ENCODE data around the gene TEKT5.
"Not testable (repeated sequence)": the region's sequence is repeated elsewhere in the genome, so short reads cannot be mapped to it uniquely, and the experiment has no call there.

TEKT5 gene

DNA sequence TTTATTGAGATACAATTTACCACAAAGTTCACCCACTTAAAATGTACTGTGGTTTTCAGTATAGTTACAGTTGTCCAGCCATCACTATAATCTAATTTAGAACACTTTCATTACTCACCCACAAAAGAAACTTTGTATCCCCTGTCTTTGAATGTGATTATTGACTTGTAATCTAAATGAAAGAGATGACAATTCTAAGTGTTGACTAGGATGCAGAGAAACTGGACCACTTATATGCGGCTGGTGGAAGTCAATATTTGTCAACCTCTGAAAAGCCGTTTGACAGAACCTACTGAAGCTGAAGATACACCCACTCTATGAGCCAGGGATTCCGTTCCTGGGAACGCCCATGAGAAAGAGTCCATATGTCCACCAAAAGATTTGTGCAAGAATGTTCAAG lies 36.8 kb downstream of the TEKT5 start:
- DNase-seq = no peak

DNA sequence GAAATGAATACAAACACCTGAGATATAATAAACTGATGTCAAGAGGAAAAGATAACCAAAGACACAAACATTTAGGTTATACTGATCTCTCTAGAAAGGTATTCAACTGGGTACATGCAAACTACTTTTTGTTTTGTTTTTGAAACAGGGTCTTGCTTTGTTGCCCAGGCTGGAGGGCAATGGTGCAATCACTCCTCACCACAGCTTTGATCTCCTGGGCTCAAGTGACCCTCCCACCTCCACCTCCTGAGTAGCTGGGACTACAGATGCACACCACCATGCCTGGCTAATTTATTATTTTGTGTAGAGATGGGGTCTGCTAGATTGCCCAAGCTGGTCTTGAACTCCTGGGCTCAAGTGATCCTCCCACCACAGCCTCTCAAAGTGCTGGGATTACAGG lies 38.1 kb downstream of the TEKT5 start:
- DNase-seq = no peak

DNA sequence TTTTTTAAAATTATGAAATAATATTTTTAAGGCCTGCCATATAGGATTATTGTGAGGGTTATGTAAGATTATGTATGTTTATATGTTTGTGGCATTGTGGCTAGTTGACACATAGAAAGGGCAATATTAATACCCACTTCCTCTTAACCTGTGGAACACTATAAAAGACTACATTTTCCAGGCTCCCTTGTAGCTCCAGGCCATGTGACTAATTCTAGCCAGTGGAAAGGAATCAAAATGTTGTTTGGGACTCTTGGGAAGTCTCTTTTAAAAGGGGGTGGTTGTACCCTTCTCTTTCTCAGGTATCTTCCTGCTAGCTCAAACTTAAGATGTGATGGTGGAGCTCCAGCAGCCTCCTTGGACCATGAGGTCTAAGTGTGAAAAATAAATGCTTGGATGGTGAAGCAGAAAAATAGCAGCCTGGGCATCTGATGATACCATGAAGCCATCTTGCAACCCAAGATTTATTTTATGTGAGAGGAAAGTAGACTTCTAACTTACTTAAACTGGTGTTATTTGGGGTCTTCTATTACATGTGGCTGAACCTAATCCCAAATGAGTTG lies 39.2 kb downstream of the TEKT5 start:
- DNase-seq = no peak

DNA sequence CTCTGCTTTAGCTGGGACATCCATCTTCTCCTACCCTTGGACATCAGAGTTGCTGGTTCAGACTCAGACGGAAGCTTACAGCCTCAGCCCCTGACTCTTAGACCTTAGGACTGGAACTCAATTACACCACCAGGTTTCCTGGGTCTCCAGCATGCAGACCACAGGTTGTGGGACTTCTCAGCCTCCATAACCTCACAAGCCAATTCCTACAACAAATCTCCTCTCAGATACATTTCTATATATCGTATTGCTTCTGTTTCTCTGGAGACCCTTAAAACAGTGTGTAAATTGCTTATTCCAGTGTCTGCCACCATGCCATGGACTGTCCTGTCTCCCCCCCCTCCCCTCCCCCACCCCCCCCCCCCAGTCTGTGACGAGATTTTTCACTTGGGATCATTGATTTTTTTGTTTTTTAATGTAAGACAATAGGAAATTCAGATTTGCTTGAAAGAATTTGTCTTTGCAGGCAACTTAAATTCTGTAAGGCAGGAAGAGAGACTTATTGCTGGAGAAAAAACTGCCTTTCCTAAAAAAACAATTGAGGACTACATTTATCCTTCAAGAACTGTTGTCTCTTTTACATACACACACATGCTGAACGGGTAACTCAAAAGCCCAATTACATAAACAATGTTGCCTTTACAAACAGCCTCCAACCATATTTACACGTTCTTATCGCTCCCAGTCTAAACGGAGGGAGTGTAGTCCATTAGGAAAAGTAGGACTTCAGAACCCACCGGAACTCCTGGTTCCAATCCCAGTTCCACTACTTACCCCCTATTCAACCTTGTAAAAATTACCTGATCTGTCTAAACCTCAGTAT lies 39.9 kb downstream of the TEKT5 start:
- DNase-seq = no peak

DNA sequence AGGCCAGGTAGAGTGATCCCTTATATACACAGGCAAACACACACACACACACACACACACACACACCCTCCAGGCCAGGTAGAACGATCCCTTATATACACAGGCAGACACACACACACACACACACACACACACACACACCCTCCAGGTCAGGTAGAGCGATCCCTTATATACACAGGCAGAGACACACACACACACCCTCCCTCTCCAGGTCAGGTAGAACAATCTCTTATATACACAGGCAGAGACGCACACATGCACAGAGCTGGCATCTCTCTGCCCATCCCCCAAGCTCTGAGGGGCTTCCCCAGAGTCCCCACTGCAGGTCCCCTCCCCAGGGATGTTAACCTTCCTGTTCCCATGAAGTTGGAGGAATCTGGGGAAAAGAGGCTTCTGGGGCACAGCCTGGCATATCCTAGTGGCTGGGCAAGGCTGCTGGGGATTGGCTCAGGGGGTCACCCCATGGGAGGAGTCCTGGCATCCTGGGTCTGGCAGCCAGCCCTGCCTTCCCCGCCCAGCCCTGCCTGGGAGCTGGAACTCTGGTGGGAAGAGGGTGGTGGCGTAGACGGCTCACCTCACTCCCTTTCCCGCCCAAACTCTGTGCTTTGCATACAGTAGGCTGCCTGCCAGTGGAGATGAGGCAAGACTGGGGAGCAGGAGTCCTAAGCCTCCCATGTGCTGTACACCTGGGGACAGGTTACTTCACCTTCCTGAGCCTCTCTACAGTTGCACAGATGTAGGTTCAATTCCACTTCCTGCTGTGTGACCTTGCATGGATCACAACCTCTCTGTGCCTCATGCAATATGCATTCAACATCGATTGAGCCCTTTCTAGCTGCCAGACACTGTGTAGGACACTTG lies 41.8 kb downstream of the TEKT5 start:
- peak in 1 of 2 experiments; percentile 21 for DNase-seq

DNA sequence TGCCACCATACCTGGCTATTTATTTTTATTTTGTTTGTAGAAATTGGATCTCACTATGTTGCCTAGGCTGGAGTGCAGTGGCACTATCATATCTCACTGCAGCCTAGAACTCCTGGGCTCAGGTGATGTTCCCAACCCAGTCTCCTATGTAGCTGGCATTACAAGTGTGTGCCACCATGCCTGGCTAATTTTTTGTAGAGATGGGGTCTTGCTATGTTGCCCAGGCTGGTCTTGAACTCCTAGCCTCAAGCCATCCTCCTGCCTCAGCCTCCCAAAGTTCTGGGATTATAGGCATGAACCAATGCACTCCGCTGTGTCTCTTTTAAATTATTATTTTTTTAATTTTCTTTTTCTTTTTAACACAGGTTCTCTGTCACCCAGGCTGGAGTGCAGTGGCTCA lies 45.6 kb downstream of the TEKT5 start:
- not testable (repeated sequence) for DNase-seq

DNA sequence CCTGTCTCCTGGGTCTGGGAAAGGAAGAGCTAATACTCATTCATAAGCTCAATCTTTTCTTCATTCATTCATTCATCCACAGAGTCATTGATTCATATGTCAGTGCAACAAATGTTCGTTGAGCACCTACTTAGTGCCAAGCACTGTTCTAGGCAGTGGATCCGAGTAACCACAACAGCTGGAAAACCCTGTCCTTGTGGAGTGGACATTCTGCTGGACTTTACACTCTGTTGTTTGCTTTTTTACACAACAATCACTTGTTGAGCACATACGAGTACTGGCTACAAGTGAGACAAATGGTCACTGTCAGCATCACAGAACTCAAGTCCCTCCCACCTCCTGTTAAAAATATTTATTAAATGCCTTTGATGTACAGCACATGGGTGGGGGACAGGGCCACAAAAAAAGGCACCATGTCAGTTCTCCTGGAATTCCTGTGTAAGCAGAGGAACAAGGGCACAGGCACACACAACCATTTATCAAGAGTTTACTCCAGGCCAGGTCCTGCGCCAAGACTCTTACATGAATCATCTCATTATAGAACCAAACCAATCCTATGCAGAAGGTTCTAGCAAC lies 46.9 kb downstream of the TEKT5 start:
- no peak for DNase-seq

DNA sequence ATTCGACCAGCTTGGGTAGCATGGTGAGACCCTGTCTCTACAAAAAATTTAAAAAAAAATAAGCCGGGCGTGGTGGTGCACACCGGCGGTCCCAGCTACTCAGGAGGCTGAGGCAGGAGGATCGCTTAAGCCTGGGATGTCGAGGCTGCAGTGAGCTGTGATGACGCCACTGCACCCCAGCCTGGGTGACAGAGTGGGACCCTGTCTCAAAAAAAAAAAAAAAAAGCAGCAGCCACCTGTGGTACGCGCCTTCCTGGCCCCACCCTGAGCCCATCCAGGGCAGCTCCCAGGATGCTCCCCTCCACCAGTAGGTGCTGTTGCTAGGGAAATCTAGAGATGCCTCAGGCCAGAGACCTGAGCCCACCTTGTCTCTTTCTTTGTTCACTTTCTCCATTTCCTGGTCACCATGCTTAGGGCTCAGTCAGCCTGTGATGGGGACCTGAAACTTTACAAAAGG lies 47.4 kb downstream of the TEKT5 start:
- no peak for DNase-seq

DNA sequence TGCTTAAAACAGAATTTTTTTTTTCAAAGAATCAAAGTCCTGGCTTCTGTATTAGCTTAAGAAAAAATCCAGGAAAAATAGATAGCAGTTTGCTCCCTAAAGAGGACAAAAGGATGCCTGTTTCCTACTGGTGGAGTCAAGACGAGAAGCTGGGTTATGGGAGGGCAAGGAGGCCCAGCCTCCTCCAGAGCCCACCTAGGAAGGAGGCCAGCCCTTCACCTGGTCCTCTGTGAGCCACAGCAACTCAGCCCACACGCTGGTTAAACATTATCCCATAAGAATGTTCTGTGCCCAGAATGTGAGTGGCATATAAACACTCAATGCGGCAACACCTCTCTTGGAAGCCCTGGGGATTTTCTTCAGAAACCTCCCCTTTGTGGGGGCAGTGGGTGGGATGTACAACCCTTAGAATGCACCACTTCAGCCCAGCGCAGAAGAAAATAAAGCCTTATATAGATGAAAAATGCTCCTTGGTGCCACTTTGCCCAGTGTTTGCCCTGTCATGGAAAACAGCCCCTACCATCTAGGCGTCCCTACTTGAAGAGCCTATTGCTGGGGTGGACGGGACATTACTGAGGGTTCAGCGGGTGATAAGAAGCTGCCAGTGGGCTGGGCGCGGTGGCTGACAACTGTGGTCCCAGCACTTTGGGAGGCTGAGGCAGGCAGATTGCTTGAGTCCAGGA lies 48.0 kb downstream of the TEKT5 start:
- no peak for DNase-seq

DNA sequence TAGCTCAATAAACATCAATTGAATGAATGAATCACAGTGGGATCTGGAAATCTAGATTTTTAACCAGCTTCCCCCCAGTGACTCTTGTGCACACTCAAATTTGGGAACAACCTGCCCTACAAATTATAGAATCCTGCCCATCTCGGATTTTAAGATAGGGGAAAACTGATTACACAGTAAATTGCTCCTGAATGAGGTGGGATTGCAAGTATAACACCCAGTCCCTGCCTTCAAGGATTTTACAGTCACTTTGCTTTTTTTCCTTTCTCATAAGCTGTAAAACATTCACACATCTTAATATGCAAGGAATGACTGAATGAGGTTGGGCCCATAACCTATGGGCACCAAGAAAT lies 48.5 kb downstream of the TEKT5 start:
- DNase-seq = no peak

DNA sequence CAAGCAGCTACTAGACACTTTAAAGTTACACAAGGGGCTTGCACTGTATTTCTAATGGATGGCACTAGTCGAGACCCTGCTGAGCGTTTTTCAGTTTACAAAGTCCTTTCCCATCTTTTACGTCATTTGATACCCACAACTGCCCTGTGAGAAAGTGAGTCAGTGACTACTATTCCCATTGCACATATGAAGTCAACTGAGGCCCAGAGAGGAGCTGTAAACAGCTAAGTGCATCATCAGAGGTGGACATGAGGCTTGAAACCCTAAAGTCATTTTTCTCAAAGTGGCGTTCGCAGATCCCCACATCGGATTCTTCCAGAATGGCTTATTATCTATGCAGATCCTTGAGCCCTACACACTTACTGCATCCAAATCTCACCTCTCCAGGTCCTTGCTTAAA lies 50.6 kb downstream of the TEKT5 start:
- no peak for DNase-seq

DNA sequence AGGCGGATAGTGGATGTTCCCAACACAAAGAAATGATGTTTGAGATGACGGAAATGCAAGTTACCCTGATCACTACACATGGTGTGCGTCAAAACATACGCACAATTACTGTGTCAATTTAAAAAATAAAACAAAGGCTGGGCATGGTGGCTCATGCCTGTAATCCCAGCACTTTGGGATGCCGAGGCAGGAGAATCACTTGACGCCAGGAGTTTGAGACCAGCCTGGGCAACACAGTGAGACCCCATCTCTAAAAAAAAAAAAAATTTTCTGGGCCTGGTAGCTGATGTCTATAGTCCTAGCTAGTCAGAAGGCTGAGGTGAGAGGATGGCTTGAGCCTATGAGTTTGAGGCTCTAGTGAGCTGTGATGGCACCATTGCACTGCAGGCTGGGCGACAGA lies 51.8 kb downstream of the TEKT5 start:
- DNase-seq = no peak

DNA sequence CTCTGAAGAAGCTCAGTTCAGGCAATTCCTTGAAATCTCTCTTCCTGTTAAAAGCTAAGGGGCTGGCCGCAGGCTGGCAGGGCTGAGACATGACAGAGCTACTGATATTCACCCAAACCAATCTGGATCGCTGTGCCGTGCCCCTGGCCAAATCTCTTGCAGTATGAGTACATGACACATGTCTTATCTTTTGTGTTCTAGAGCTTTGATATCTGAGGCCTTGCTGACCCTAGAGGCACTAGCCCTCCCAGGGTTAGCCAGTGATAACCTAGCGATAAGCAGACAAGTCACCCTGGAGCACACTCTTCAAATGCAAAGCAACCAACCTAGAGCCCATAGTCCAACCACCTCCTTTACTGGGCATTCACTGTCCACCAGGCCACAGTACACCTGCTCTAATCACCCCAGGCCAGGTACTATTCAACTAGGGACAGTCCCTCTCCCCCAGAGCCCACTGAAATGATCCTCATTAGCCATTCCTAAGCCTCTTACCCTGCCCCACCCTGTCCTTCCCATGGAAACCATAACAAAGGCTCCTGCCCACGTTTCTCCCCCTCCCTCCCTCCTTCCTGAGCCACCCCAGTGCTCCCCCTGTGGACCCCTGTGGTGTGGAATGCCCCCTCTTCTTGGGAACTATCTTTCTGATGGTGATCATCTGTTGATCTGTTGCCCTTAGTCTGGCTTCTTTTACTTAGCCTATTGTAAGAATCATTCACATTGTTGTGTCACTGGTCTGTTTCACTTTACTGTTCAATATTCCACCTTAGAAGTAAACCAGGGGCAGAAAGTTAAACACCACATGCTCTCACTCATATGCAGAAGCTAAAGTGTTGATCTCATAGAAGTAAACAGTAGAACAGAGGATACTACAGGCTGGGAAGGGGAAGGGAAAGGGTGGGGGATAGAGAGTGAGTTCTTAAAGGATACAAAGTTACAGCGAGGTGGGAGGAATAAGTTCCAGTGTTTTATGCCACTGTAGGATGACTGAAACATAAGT lies 52.5 kb downstream of the TEKT5 start:
- DNase-seq = no peak

DNA sequence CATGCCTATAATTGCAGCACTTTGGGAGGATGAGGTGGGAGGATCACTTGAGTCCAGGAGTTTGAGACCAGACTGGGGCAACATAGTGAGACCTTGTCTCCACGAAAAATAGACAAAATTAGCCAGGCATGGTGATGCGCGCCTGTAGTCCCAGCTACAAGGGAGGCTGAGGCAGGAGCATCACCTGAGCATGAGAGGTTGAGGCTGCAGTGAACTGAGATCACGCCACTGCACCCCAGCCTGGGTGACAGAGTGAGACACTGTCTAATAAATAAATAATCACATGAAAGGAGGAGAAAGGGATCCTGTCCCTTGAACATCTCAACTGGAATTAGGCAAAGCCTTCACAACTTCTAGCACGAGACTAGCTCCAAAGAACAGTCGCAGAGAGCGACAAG lies 53.2 kb downstream of the TEKT5 start:
- DNase-seq = no peak

DNA sequence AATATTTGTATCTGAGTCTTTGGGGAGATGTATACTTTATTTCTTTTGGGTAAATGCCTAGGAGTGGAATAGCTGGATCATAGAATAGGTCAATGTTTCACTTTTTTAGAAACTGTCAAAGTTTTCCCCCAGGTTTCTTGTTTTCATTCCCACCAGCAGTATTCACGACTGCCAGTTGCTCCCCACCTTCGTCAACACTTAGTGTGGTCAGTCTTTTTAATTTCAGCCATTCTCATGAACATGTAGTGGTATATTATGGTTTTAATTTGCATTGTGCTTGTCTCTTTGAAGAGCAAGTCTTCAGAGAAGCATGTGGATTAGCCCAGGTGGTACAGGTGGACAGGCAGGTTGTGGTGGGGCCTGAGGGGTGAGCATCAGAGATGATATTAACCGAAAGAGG lies 53.8 kb downstream of the TEKT5 start:
- no peak for DNase-seq

DNA sequence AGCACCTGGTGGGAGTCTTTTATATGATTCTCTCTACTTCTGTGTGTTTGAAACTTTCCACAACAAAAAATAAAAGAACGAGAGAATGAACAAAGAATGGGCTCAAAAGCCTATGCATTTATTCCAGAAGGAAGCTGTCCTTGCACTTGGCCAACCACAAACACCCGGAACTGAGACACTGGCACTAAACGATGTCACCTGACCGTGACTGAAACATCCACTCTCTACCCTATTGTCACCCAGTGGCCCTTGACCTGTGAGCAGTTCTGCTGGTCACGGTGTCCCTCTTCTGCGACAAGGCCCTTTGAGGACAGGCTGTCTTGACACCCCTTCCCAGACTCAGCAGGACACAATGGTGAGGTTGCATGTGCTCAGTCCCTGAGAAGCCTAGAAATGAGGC lies 56.6 kb downstream of the TEKT5 start:
- no peak for DNase-seq

DNA sequence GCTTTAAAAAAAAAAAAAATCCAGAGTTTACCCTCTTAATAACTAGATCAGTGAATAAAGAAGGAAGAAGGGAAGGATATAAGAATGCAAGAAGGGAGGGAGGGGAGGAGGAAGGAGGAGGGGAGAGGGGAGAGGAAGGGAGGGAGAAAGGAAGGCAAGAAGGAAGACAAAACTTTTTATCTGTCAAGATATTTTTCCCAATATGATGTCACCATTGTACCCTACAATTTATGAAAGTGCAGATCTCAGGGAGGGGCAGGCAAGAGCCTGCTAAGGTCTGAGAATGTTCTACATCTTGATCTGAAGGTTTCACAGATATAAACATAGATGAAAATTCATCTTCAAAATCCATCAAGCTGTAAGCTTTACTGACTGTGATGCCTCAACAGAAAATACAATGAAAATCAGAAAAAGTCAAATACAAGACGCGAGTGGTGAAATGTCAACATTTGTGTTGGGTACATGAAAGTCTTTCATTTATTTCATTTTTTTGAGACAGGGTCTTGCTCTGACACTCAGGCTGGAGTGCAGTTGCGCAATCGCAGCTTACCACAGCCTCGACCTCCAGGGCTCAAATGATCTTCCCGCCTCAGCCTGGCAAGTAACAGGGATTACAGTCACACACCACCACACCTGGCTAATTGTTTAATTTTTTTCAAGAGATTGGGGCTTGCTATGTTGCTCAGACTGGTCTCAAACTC lies 57.2 kb downstream of the TEKT5 start:
- DNase-seq = no peak

DNA sequence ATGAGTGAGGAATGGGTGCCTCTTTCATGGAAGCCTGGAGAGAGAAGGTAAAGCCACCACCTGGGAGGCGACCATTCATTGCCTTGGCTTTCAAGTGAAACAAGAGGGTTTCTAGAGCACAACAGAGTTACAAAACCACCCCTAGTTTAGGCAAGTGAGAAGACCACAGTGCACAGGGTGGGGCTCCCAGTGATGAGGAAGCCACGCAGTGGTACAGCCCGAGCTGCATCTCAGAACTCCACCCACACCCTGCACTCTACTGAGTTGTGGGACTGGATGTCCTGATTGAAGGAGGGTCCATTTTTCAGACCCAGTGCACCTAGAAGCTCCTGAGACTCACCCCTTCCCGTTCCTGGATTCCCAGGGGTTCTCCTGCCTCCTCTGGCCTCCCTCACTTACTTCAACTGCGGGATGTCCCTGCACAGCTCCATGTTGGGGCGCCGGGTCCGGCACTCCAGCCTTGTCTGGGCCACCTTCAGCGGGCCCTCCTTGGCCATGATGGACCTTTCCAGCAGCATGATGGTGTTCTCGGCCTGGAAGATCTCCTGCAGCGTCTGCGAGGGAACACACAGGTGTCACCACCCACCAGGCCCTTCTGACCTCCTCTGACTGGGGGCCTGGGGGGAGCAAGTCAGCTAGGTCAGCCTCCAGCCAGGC lies 59.2 kb downstream of the TEKT5 start:
- DNase-seq = no peak

DNA sequence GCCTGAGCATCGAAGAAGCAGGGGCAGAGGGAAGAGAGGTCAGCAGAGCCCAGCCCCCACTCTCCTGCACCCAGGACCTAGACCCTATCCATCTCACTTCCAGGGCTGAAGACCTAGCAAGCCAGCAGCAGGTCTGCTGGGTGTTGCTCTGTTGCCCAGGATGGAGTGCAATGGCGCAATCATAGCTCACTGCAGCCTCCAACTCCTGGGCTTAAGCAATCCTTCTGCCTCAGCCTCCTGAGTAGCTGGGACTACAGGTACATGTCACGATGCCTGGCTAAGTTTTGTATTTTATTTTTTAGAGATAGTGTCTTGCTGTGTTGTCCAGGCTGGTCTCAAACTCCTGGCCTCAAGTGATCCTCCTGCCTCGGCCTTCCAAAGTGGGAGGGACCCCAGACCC lies 61.3 kb downstream of the TEKT5 start:
- DNase-seq = not testable (repeated sequence)

DNA sequence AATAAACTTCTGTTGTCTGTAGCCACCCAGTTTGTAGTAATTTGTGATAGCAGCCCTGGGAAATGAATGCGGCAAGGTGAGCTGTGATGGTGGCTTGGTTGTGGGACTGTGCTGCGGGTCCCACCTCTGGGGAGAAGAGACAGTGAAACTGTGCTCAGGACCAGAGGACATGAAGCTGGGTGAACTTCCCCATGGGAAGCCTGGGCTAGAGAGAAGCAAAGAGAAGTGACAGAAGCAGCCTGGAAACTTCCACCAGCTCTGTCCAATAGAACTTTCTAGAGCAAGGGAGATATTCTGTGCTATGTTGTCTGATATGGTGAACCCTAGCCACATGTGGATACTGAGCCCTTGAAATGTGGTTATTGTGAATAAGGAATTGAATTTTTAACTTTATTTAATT lies 62.8 kb downstream of the TEKT5 start:
- no peak for DNase-seq

DNA sequence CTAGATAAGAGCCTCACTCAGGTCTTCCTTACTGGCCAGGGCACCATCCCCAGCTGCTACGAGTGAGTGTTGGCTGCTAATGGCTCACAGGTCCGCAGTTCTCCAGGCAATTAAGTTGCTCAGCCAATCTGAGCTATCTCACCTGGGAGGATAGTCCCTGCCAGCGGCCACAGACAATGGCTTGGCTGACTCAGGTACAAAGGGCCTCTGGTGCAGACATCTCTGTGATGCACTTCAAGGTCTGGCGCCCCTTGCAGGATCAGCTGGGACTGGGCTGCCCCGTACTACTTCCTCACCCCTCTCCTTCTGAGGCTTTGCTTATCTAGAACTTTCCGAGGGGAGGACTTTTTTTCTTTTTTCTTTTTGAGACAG lies 65.2 kb downstream of the TEKT5 start:
- DNase-seq = no peak
